Measurements from ENCODE around the gene RAPGEF3.

GRCh38 chr12:47768323-47768811 lies 9.7 kb upstream of the RAPGEF3 start:
- TF ChIP-seq CTCF (IDR thresholded peaks at IDR 0.05) (no peak), EZH2 (IDR thresholded peaks at IDR 0.05; ENCODE audit: borderline replicate concordance, insufficient read depth, low read depth, low read length, poor library complexity, severe bottlenecking) (no peak)
